ENCODE results near the gene PINLYP. TPM values are rescaled to one million over a fixed set of nuclear protein-coding genes. Genes with fewer than 3 reads are reported as not detected.
"Not testable (repeated sequence)": the region's sequence is repeated elsewhere in the genome, so short reads cannot be mapped to it uniquely, and the experiment has no call there.

PINLYP gene
- total RNA-seq, 1 experiment from 2014 or later: not detected

DNA sequence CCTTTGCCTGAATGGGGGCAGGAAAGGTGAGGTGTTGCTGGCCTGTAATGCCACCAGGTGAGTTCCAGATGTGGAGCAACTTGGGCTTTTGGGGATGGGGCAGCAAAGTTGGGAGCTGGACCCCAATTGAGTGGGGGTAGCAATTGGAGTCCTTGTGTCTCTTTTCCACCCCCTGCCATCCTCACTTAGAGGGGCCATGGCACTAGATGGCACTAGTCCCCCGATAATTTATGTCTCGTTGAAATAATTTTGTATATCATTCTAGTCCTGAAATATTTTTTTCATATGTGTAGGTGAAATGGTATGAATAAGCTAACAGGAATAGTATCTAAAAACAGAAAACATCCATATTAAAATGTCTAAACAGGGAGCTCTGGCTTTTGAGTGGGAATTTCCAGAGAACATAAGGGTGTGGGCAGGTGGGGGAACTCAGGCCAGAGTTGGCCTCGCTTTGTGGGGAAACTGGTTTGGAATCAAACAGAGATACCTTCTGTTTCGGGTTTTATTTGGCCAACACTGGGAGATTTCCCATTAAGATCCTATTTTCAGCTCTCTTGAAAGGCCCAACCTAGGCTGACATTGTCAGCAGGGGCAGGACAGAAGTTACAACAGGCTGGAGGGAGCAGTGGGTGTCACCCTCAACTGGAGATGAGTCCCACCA lies 24.2 kb downstream of the PINLYP start:
- Mint-ChIP-seq H3K27me3 (ENCODE audit: insufficient read depth, unreplicated experiment) (no peaks in the 10 kb centered on the region), H3K36me3 (ENCODE audit: insufficient read depth, unreplicated experiment) (peaks cover 30% of the 10 kb centered on the region), H3K4me1 (ENCODE audit: low read depth, unreplicated experiment) (no peaks in the 10 kb centered on the region), H3K9me3 (ENCODE audit: unreplicated experiment) (no peaks in the 10 kb centered on the region), H3K27ac (ENCODE audit: unreplicated experiment) (no peak overlapping the region), H3K4me3 (ENCODE audit: unreplicated experiment) (no peak overlapping the region)
- Histone ChIP-seq H3K4me1 (peaks cover 6% of the 10 kb centered on the region; the same call in 1 of the 2 replicates), H3K27me3 (replicated peaks; ENCODE audit: control insufficient read depth, insufficient read depth, low read length) (no peaks in the 10 kb centered on the region), H3K4me3 (ENCODE audit: low read depth, low read length) (no peak overlapping the region), H3K9me3 (no peaks in the 10 kb centered on the region), H3K36me3 (ENCODE audit: control insufficient read depth, insufficient read depth, low read length) (no peaks in the 10 kb centered on the region; the same call in 1 of the 2 replicates)
- CTCF ChIA-PET: no interaction called here
- no peak for DNase-seq
- intact Hi-C loops (cut with micrococcal nuclease; ENCODE audit: unreplicated experiment): loop anchor here (10.0 kb wide), 2 partner anchors 135 to 185 kb away; partner anchors contain the start of genes KCNN4 and LYPD3
- TF ChIP-seq, protein P1, sequence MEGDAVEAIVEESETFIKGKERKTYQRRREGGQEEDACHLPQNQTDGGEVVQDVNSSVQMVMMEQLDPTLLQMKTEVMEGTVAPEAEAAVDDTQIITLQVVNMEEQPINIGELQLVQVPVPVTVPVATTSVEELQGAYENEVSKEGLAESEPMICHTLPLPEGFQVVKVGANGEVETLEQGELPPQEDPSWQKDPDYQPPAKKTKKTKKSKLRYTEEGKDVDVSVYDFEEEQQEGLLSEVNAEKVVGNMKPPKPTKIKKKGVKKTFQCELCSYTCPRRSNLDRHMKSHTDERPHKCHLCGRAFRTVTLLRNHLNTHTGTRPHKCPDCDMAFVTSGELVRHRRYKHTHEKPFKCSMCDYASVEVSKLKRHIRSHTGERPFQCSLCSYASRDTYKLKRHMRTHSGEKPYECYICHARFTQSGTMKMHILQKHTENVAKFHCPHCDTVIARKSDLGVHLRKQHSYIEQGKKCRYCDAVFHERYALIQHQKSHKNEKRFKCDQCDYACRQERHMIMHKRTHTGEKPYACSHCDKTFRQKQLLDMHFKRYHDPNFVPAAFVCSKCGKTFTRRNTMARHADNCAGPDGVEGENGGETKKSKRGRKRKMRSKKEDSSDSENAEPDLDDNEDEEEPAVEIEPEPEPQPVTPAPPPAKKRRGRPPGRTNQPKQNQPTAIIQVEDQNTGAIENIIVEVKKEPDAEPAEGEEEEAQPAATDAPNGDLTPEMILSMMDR (IDR thresholded peaks at IDR 0.05; ENCODE audit: insufficient read depth in 1 of 2, low read depth in 1 of 2, low read length in 1 of 2, severe bottlenecking in 1 of 2, unreplicated experiment in 1 of 2): no peak
- POLR2A ChIA-PET: no interaction called here
- no TSS peak for BruUV-seq (replicated peaks)

DNA sequence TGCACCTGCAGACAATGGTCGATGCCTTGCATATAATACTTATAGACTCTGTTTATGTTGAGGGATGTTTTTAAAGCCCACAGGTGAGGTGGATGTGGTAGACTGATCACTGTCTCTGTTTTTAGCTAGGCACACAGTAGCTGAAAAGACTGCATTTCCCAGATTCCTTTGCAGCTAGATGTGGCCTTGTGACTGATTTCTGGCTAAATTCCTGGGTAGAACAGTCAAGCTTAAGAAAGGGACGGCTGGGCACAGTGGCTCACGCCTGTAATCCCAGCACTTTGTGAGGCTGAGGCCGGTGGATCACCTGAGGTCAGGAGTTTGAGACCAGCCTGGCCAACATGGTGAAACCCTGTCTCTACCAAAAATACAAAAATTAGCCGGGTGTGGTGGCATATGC lies 24.7 kb downstream of the PINLYP start:
- H3K27ac Mint-ChIP-seq (ENCODE audit: unreplicated experiment); DNase-seq; H3K4me1 ChIP-seq; BruUV-seq (replicated peaks); POLR2A ChIA-PET; H3K27me3 Mint-ChIP-seq (ENCODE audit: insufficient read depth, unreplicated experiment); H3K4me1 Mint-ChIP-seq (ENCODE audit: low read depth, unreplicated experiment); H3K9me3 ChIP-seq; CTCF ChIA-PET; H3K4me3 Mint-ChIP-seq (ENCODE audit: unreplicated experiment); H3K9me3 Mint-ChIP-seq (ENCODE audit: unreplicated experiment); H3K27me3 ChIP-seq (replicated peaks; ENCODE audit: control insufficient read depth, insufficient read depth, low read length); intact Hi-C loops (cut with micrococcal nuclease; ENCODE audit: unreplicated experiment); H3K4me3 ChIP-seq (ENCODE audit: low read depth, low read length); H3K36me3 ChIP-seq (ENCODE audit: control insufficient read depth, insufficient read depth, low read length): not testable (repeated sequence)
- peaks cover 32% of the 10 kb centered on the region for H3K36me3 Mint-ChIP-seq (ENCODE audit: insufficient read depth, unreplicated experiment)

DNA sequence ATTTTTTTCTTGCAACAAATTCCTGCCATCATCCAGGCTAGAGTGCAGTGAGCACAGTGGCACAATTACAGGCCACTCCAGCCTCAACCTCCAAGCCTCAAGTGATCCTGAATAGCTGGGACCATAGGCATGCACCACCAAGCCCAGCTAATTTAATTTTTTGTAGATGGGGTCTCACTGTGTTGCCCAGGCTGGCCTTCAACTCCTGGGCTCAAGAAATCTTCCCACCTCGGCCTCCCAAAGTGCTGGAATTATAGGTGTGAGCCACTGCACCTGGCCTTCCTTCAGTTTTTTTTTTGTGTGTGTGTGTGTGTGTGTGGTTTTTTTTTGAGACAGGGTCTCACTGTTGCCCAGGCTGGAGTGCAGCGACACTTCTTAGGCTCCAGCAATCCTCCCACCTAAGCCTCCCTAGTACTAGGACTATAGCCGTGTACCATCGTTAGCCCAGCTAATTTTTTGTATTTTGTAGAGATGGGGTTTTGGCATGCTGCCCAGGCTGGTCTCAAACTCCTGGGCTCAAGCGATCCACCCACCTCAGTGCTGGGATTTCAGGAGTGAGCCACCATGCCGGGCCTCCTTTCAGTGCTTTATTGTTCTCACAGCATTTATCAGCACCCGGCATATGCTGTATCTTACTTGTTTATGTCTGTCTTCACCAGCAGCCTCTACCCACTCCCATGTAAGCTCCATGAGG lies 30.4 kb downstream of the PINLYP start:
- H3K4me1 ChIP-seq: no peaks in the 10 kb centered on the region
- H3K9me3 Mint-ChIP-seq (ENCODE audit: unreplicated experiment): no peaks in the 10 kb centered on the region
- no peak overlapping the region for H3K27ac Mint-ChIP-seq (ENCODE audit: unreplicated experiment)
- H3K4me1 Mint-ChIP-seq (ENCODE audit: low read depth, unreplicated experiment): peaks cover 10% of the 10 kb centered on the region
- H3K27me3 ChIP-seq (replicated peaks; ENCODE audit: control insufficient read depth, insufficient read depth, low read length): no peaks in the 10 kb centered on the region
- POLR2A ChIA-PET: no interaction called here
- DNase-seq: no peak
- H3K36me3 ChIP-seq (ENCODE audit: control insufficient read depth, insufficient read depth, low read length): no peaks in the 10 kb centered on the region
- no peak overlapping the region for H3K4me3 Mint-ChIP-seq (ENCODE audit: unreplicated experiment)
- no peak overlapping the region for H3K4me3 ChIP-seq (ENCODE audit: low read depth, low read length)
- CTCF ChIA-PET: no interaction called here
- intact Hi-C loops (cut with micrococcal nuclease; ENCODE audit: unreplicated experiment): no loop called here
- no TSS peak for BruUV-seq (replicated peaks)
- H3K27me3 Mint-ChIP-seq (ENCODE audit: insufficient read depth, unreplicated experiment): no peaks in the 10 kb centered on the region
- peaks cover 32% of the 10 kb centered on the region for H3K36me3 Mint-ChIP-seq (ENCODE audit: insufficient read depth, unreplicated experiment)
- H3K9me3 ChIP-seq: no peaks in the 10 kb centered on the region
- TF ChIP-seq, protein P1 (IDR thresholded peaks at IDR 0.05; ENCODE audit: insufficient read depth in 1 of 2, low read depth in 1 of 2, low read length in 1 of 2, severe bottlenecking in 1 of 2, unreplicated experiment in 1 of 2): no peak

All from Caco-2 (cell line).